DND-41 (cell line): ENCODE data around the gene ARHGAP8.

ENCODE experiments used
- CTCF ChIP-seq: IDR thresholded peaks from 2 replicates; pipeline ENCODE4 v1.5.1; 2012; ENCODE audit warnings: borderline replicate concordance, low read length, moderate library complexity, mild to moderate bottlenecking; ENCODE audit not compliant: poor library complexity, severe bottlenecking; ENCODE audit errors: extremely low read depth
- EZH2 ChIP-seq: IDR thresholded peaks from 3 replicates; pipeline ENCODE4 v1.6.1; 2012; ENCODE audit warnings: borderline replicate concordance, low read depth, mild to moderate bottlenecking, moderate library complexity, low read length, inconsistent platforms; ENCODE audit not compliant: severe bottlenecking

GRCh38 chr22:44765571-44766285 is 13.4 kb downstream of the ARHGAP8 start:
- no peak for TF ChIP-seq CTCF
- no peak for TF ChIP-seq EZH2
